CD14-positive monocyte (primary cell): ENCODE measurements around the gene CEACAM6. TPM values are rescaled to one million over a fixed set of nuclear protein-coding genes. Genes with fewer than 3 reads are reported as not detected.
"Not testable (repeated sequence)": the region's sequence is repeated elsewhere in the genome, so short reads cannot be mapped to it uniquely, and the experiment has no call there.

ENCODE experiments used
- DNase-seq, 3 donors: peaks; one replicate each; pipeline ENCODE4 v3.0.0-alpha.2; 2011 to 2022
- H2AFZ ChIP-seq: 2 replicates; pipeline ENCODE4 v1.6.0; 2012; ENCODE audit warnings: mild to moderate bottlenecking, low read depth, low read length, inconsistent platforms; ENCODE audit not compliant: insufficient read depth, poor library complexity, severe bottlenecking
- H3K27ac ChIP-seq, 2 donors: 1 replicate in 1 of 2; 2 replicates in 1 of 2; pipeline ENCODE4 v1.5.1; 2012 to 2013; ENCODE audit warnings: low read length in 2 of 2, control low read depth in 1 of 2, inconsistent platforms in 1 of 2, low read depth in 1 of 2, mild to moderate bottlenecking in 1 of 2
- H3K27me3 ChIP-seq, 2 donors: one replicate each; pipeline versions ENCODE4 v1.6.0 to v1.6.1; 2011 to 2013; ENCODE audit warnings: low read length in 2 of 2; ENCODE audit not compliant: control insufficient read depth in 2 of 2, insufficient read depth in 2 of 2
- H3K36me3 ChIP-seq, 2 donors: replicated peaks in 1 of 2; 1 replicate in 1 of 2; 2 replicates in 1 of 2; pipeline versions ENCODE4 v1.5.1 to v1.6.1; 2012 to 2013; ENCODE audit warnings: low read length in 2 of 2, control low read depth in 1 of 2, inconsistent platforms in 1 of 2, mild to moderate bottlenecking in 1 of 2; ENCODE audit not compliant: insufficient read depth in 2 of 2, control insufficient read depth in 1 of 2
- H3K4me1 ChIP-seq, 2 donors: 1 replicate in 1 of 2; 2 replicates in 1 of 2; pipeline versions ENCODE4 v1.5.1 to v1.6.1; 2012 to 2013; ENCODE audit warnings: low read length in 2 of 2, control low read depth in 1 of 2, inconsistent platforms in 1 of 2, mild to moderate bottlenecking in 1 of 2, moderate library complexity in 1 of 2; ENCODE audit not compliant: insufficient read depth in 2 of 2, control insufficient read depth in 1 of 2
- H3K4me2 ChIP-seq: replicated peaks from 2 replicates; pipeline ENCODE3; 2012; ENCODE audit warnings: low read length, moderate library complexity, mild to moderate bottlenecking; ENCODE audit not compliant: poor library complexity, severe bottlenecking; ENCODE audit errors: extremely low read depth
- H3K4me3 ChIP-seq, 3 experiments: fragments of 200-600 bp in 1 of 3; sonication (generic) in 1 of 3; replicated peaks in 1 of 3; 1 replicate in 2 of 3; 2 replicates in 1 of 3; pipeline ENCODE4 v1.5.1; 2011 to 2013; ENCODE audit warnings: low read length in 3 of 3, mild to moderate bottlenecking in 3 of 3, control low read depth in 2 of 3, low read depth in 2 of 3, inconsistent platforms in 1 of 3, moderate library complexity in 1 of 3
- H3K79me2 ChIP-seq: 2 replicates; pipeline ENCODE4 v1.6.0; 2012; ENCODE audit warnings: mild to moderate bottlenecking, control low read depth, inconsistent platforms, low read length, moderate library complexity; ENCODE audit not compliant: insufficient read depth
- H3K9ac ChIP-seq: 2 replicates; pipeline ENCODE4 v1.6.0; 2017; ENCODE audit warnings: low read length, mild to moderate bottlenecking; ENCODE audit not compliant: insufficient read depth, poor library complexity, severe bottlenecking
- H3K9me3 ChIP-seq, 2 donors: replicated peaks in 1 of 2; 1 replicate in 1 of 2; 2 replicates in 1 of 2; pipeline versions ENCODE4 v1.5.1 to v1.6.1; 2012 to 2013; ENCODE audit warnings: low read length in 2 of 2, control low read depth in 1 of 2; ENCODE audit not compliant: control insufficient read depth in 1 of 2, insufficient read depth in 1 of 2
- H4K20me1 ChIP-seq: 2 replicates; pipeline ENCODE4 v1.6.0; 2012; ENCODE audit warnings: mild to moderate bottlenecking, low read length, control low read depth, moderate library complexity; ENCODE audit not compliant: insufficient read depth
- H3K27ac Mint-ChIP-seq, 7 donors: one replicate each; pipeline ENCODE4 v1.8.0; 2020; ENCODE audit warnings: mild to moderate bottlenecking in 7 of 7, mixed read lengths in 7 of 7, moderate library complexity in 6 of 7, inconsistent platforms in 2 of 7
- H3K27me3 Mint-ChIP-seq, 3 donors: one replicate each; pipeline ENCODE4 v1.8.0; 2021 to 2022; ENCODE audit warnings: low read depth in 3 of 3, mild to moderate bottlenecking in 3 of 3, mixed read lengths in 3 of 3, moderate library complexity in 3 of 3, inconsistent platforms in 1 of 3
- H3K36me3 Mint-ChIP-seq, 2 donors: one replicate each; pipeline ENCODE4 v1.8.0; 2020; ENCODE audit warnings: mixed read lengths in 2 of 2, inconsistent platforms in 1 of 2, mild to moderate bottlenecking in 1 of 2
- H3K4me1 Mint-ChIP-seq: one replicate; pipeline ENCODE4 v1.8.0; 2020; ENCODE audit warnings: mild to moderate bottlenecking, mixed read lengths
- H3K4me3 Mint-ChIP-seq, 2 donors: one replicate each; pipeline ENCODE4 v1.8.0; 2020; ENCODE audit warnings: mild to moderate bottlenecking in 2 of 2, mixed read lengths in 2 of 2, moderate library complexity in 1 of 2
- H3K9me3 Mint-ChIP-seq, 7 donors: one replicate each; pipeline ENCODE4 v1.8.0; 2020 to 2022; ENCODE audit warnings: mixed read lengths in 7 of 7, mild to moderate bottlenecking in 6 of 7, moderate library complexity in 6 of 7, inconsistent platforms in 2 of 7
- CTCF ChIP-seq: fragments of 200-600 bp; IDR thresholded peaks from one replicate; pipeline ENCODE4 v1.8.0; 2022; ENCODE audit warnings: antibody characterized with exemption, mild to moderate bottlenecking
- WGBS: methylation state at CpG from one replicate; pipeline ENCODE4 v1.1.5; 2013; ENCODE audit warnings: missing lambda C conversion rate; ENCODE audit not compliant: insufficient coverage; 5-methylcytosine and 5-hydroxymethylcytosine counted together
- intact Hi-C, 2 donors: fragments of 100-400 bp; cut with micrococcal nuclease; formaldehyde crosslinking; loops; one replicate each; pipeline versions ENCODE4 v1.15.0 to v1.15.1; 2023
- polyA plus RNA-seq, 3 donors: library from polyadenylated mRNA; depleted of rRNA in 1 of 3; unstranded in 2 of 3; stranded (reverse) in 1 of 3; fragments of 300-500 nt in 2 of 3; fragments of >200 nt in 1 of 3; fragmentation: Illumina TruSeq in 2 of 3; gene quantifications; 1 replicate in 2 of 3; 2 replicates in 1 of 3; pipeline ENCODE4 v1.2.3, GENCODE V29; 2012 to 2021

The CEACAM6 gene
- polyA plus RNA-seq, 3 donors, result 0.07 TPM; not detected in 2

- Histone ChIP-seq H3K4me1 (peaks cover 39 to 40% of the 10 kb centered on the region in 2 donors), H3K27me3 (peaks cover 2 to 4% of the 10 kb centered on the region in 2 donors), H2AFZ (no peak overlapping the region), H3K27ac (no peak overlapping the region), H3K4me2 (no peak overlapping the region), H4K20me1 (no peaks in the 10 kb centered on the region), H3K9me3 (no peaks in the 10 kb centered on the region), H3K9ac (no peak overlapping the region), H3K4me3 (no peak overlapping the region), H3K79me2 (no peaks in the 10 kb centered on the region), H3K36me3 (no peaks in the 10 kb centered on the region)
- peak overlapping the region in 1 of 7 donors; percentile 33 for H3K27ac Mint-ChIP-seq
- H3K36me3 Mint-ChIP-seq, result no peaks in the 10 kb centered on the region
- peak; percentile 62 for TF ChIP-seq CTCF
- H3K4me1 Mint-ChIP-seq, result peaks cover 49% of the 10 kb centered on the region
- DNase-seq, result peak; percentile 22 to 55 (median 53)
- WGBS, result 39% methylated on average over 2 of the region's 11 CpGs
- peaks cover 0 to 2% (median 0%) of the 10 kb centered on the region in 7 donors for H3K9me3 Mint-ChIP-seq
- no peak overlapping the region for H3K4me3 Mint-ChIP-seq
- intact Hi-C loops, result loop anchor here in 1 of 2 donors (5.0 kb wide), 1 partner anchor 39 kb away; the partner anchor contains the start of gene CEACAM5
- H3K27me3 Mint-ChIP-seq, result peaks cover 6 to 13% (median 13%) of the 10 kb centered on the region in 3 donors
These were observed 8.6 kb upstream of the CEACAM6 start for GRCh38 chr19:41746593-41747227.

GRCh38 chr19:41748012-41748411 is 7.3 kb upstream of the CEACAM6 start:
- Mint-ChIP-seq H3K27me3 (peaks cover 6 to 17% (median 13%) of the 10 kb centered on the region in 3 donors), H3K9me3 (peaks cover 0 to 2% (median 0%) of the 10 kb centered on the region in 7 donors), H3K36me3 (no peaks in the 10 kb centered on the region), H3K27ac (no peak overlapping the region), H3K4me1 (peaks cover 45% of the 10 kb centered on the region), H3K4me3 (no peak overlapping the region)
- no peak overlapping the region for H3K9ac ChIP-seq
- no peak for TF ChIP-seq CTCF
- H3K27ac ChIP-seq, result no peak overlapping the region
- no peaks in the 10 kb centered on the region for H3K9me3 ChIP-seq
- no peaks in the 10 kb centered on the region for H3K79me2 ChIP-seq
- intact Hi-C loops, result loop anchor here in 1 of 2 donors (5.0 kb wide), 1 partner anchor 41 kb away; the partner anchor contains the start of gene CEACAM5
- no peak for DNase-seq
- H2AFZ ChIP-seq, result no peak overlapping the region
- no peaks in the 10 kb centered on the region for H4K20me1 ChIP-seq
- peaks cover 2 to 4% of the 10 kb centered on the region in 2 donors for H3K27me3 ChIP-seq
- H3K36me3 ChIP-seq, result no peaks in the 10 kb centered on the region
- H3K4me3 ChIP-seq, result no peak overlapping the region
- H3K4me2 ChIP-seq, result no peak overlapping the region
- WGBS, result no CpG with 5 or more reads among the region's 3 CpGs
- H3K4me1 ChIP-seq, result peaks cover 36 to 37% of the 10 kb centered on the region in 2 donors

GRCh38 chr19:41750248-41751134 is 4.8 kb upstream of the CEACAM6 start:
- not testable (repeated sequence) for H3K36me3 Mint-ChIP-seq, DNase-seq, H3K4me3 Mint-ChIP-seq, H3K4me3 ChIP-seq, H3K79me2 ChIP-seq, H3K9me3 ChIP-seq, H3K27ac Mint-ChIP-seq, H3K9me3 Mint-ChIP-seq, H4K20me1 ChIP-seq, H3K27me3 ChIP-seq, H3K36me3 ChIP-seq, H3K9ac ChIP-seq, H3K27ac ChIP-seq, H3K4me2 ChIP-seq, H2AFZ ChIP-seq
- WGBS, result 56% methylated on average over 3 of the region's 10 CpGs
- intact Hi-C loops, result loop anchor here in 1 of 2 donors (5.0 kb wide), 1 partner anchor 37 kb away; no protein-coding TSS in a partner anchor
- peaks cover 27% of the 10 kb centered on the region for H3K4me1 Mint-ChIP-seq
- peaks cover 15 to 17% of the 10 kb centered on the region in 2 donors for H3K4me1 ChIP-seq
- peaks cover 6 to 17% (median 13%) of the 10 kb centered on the region in 3 donors for H3K27me3 Mint-ChIP-seq
